ENCODE results near the gene SGF29.
"Not testable (repeated sequence)": the region's sequence is repeated elsewhere in the genome, so short reads cannot be mapped to it uniquely, and the experiment has no call there.

Gene SGF29

DNA sequence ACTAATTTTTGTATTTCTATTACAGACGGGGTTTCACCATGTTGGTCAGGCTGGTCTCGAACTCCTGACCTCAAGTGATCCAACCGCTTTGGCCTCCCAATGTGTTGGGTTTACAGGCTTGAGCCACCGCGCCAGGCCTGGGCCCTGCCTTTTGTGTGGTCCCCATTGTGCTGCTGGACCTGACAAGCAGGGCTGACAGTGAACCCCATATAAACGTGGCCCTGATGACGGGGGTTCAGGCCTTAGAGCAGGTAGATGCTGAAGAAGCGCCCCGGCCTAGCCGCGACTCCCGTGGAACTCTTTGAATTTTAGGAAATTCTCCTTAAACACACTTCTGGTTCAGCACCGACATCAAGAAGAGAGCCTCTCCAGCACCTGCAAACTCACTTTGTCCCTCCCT is 47.9 kb downstream of the SGF29 start:
- DNase-seq; H3K79me2 ChIP-seq (ENCODE audit: low read length); H4K20me1 ChIP-seq (ENCODE audit: insufficient read depth, low read length); H3K4me3 ChIP-seq (ENCODE audit: low read length); H3K4me1 ChIP-seq (ENCODE audit: low read length); H3K36me3 ChIP-seq (replicated peaks; ENCODE audit: insufficient read depth, low read length); H3K27ac ChIP-seq (ENCODE audit: low read length); H3F3A ChIP-seq (ENCODE audit: insufficient read depth, low read length); H3K9ac ChIP-seq (ENCODE audit: low read length); H3K9me3 ChIP-seq (replicated peaks; ENCODE audit: insufficient read depth, low read length); H3K4me2 ChIP-seq (ENCODE audit: low read depth, low read length); H3K9me2 ChIP-seq (replicated peaks; ENCODE audit: insufficient read depth, low read length); H3K27me3 ChIP-seq (replicated peaks; ENCODE audit: insufficient read depth, low read length); H2AFZ ChIP-seq (ENCODE audit: low read length): not testable (repeated sequence)

DNA sequence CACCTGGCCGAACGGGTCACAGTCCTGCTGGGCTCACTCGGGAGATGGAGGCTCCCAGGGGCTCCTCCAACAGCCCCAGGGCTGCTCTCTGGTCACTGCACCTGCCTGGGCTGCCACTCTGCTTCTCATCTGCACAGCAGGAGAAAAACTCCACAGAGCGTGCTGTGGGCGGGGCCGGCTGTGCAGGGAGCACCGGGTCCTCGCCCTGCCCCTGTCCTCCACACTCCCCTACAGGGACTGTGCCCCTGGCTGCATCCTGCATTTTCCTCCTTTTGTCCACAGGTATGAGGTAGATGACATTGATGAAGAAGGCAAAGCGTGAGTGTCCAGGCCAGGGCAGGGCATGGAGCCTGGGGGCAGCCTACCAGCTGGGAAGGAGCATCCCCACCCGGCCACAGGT is 48.3 kb downstream of the SGF29 start:
- not testable (repeated sequence) for H3K4me3 ChIP-seq (ENCODE audit: low read length); H3K9ac ChIP-seq (ENCODE audit: low read length); H4K20me1 ChIP-seq (ENCODE audit: insufficient read depth, low read length); H3K9me3 ChIP-seq (replicated peaks; ENCODE audit: insufficient read depth, low read length); H3K79me2 ChIP-seq (ENCODE audit: low read length); H3K27ac ChIP-seq (ENCODE audit: low read length); H3K27me3 ChIP-seq (replicated peaks; ENCODE audit: insufficient read depth, low read length); H3K9me2 ChIP-seq (replicated peaks; ENCODE audit: insufficient read depth, low read length); H3K36me3 ChIP-seq (replicated peaks; ENCODE audit: insufficient read depth, low read length); H3F3A ChIP-seq (ENCODE audit: insufficient read depth, low read length); H2AFZ ChIP-seq (ENCODE audit: low read length); H3K4me2 ChIP-seq (ENCODE audit: low read depth, low read length); DNase-seq; H3K4me1 ChIP-seq (ENCODE audit: low read length)

DNA sequence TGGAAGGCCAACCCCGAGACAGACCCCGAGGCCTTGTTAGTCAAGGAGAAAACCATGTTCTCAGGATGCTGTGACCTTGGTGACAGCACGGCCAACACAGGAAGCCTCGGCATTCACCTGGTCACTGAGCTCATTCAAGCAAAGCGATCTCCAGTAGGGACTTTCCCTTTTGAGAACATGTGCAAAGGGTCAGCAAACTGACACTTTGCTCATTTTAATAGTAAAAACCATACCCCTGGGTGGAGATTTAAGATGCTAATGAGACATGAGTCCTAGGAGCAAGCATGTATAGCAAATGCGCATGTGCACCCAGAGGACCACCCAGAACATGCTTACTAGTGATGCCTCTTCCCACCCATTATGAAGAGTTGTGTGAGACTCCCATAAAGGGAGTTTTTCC is 48.8 kb downstream of the SGF29 start:
- H3K4me3 ChIP-seq (ENCODE audit: low read length): no peak overlapping the region
- no peak overlapping the region for H3K4me2 ChIP-seq (ENCODE audit: low read depth, low read length)
- no peaks in the 10 kb centered on the region for H3K9me3 ChIP-seq (replicated peaks; ENCODE audit: insufficient read depth, low read length)
- H3K36me3 ChIP-seq (replicated peaks; ENCODE audit: insufficient read depth, low read length): no peaks in the 10 kb centered on the region
- no peaks in the 10 kb centered on the region for H3K9me2 ChIP-seq (replicated peaks; ENCODE audit: insufficient read depth, low read length)
- no peaks in the 10 kb centered on the region for H4K20me1 ChIP-seq (ENCODE audit: insufficient read depth, low read length)
- no peak for DNase-seq
- H3K9ac ChIP-seq (ENCODE audit: low read length): no peak overlapping the region
- no peaks in the 10 kb centered on the region for H3K4me1 ChIP-seq (ENCODE audit: low read length)
- H3K27me3 ChIP-seq (replicated peaks; ENCODE audit: insufficient read depth, low read length): no peaks in the 10 kb centered on the region
- H3K27ac ChIP-seq (ENCODE audit: low read length): no peak overlapping the region
- TF ChIP-seq EZH2phosphoT487 (IDR thresholded peaks at IDR 0.05; ENCODE audit: low read length): no peak
- no peaks in the 10 kb centered on the region for H3K79me2 ChIP-seq (ENCODE audit: low read length)
- H3F3A ChIP-seq (ENCODE audit: insufficient read depth, low read length): no peaks in the 10 kb centered on the region
- H2AFZ ChIP-seq (ENCODE audit: low read length): no peak overlapping the region

DNA sequence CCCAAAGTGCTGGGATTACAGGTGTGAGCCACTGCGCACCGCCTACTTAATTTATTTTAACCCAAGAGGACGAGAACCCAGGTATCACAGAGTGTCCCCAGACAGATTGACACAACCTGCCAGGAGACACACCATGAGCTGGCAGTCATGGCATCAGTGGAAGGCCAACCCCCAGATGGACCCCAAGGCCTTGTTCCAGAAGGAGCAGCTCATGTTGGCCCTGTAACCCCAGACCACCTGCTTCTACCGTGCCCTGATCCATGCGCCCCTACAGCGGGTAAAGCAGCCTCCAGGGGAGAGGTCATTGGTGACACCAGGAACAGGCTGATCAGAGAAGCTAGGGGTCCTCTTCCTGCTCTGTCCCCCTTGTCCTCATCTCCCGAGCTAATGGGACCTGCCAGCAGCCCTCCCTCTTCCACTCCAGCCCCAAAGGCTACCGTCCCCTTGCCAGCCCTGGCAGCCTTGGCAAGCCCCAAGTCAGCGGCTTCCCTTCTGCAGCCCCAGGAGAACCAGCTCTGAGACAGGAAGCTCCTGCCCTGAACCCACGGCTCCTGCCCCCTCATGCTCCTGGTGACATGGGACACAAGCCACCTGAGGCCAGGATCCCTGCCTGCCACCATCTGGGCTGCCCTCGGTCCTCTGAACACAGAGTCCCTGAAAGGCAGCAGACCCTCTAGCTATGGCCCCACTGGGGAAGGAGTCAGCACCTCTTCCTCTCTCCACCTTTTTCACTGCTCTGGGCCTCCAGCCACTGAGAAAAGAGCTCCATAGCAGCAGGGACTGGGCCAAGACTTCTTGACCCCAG is 49.9 kb downstream of the SGF29 start:
- Histone ChIP-seq H3K9me3 (replicated peaks; ENCODE audit: insufficient read depth, low read length) (no peaks in the 10 kb centered on the region), H3K9ac (ENCODE audit: low read length) (no peak overlapping the region), H3K27ac (ENCODE audit: low read length) (no peak overlapping the region), H3K27me3 (replicated peaks; ENCODE audit: insufficient read depth, low read length) (no peaks in the 10 kb centered on the region), H3K4me3 (ENCODE audit: low read length) (no peak overlapping the region), H3K36me3 (replicated peaks; ENCODE audit: insufficient read depth, low read length) (no peaks in the 10 kb centered on the region), H4K20me1 (ENCODE audit: insufficient read depth, low read length) (no peaks in the 10 kb centered on the region), H2AFZ (ENCODE audit: low read length) (no peak overlapping the region), H3F3A (ENCODE audit: insufficient read depth, low read length) (no peaks in the 10 kb centered on the region), H3K4me1 (ENCODE audit: low read length) (no peaks in the 10 kb centered on the region), H3K4me2 (ENCODE audit: low read depth, low read length) (no peak overlapping the region), H3K9me2 (replicated peaks; ENCODE audit: insufficient read depth, low read length) (no peaks in the 10 kb centered on the region), H3K79me2 (ENCODE audit: low read length) (no peaks in the 10 kb centered on the region)
- TF ChIP-seq, protein P1, sequence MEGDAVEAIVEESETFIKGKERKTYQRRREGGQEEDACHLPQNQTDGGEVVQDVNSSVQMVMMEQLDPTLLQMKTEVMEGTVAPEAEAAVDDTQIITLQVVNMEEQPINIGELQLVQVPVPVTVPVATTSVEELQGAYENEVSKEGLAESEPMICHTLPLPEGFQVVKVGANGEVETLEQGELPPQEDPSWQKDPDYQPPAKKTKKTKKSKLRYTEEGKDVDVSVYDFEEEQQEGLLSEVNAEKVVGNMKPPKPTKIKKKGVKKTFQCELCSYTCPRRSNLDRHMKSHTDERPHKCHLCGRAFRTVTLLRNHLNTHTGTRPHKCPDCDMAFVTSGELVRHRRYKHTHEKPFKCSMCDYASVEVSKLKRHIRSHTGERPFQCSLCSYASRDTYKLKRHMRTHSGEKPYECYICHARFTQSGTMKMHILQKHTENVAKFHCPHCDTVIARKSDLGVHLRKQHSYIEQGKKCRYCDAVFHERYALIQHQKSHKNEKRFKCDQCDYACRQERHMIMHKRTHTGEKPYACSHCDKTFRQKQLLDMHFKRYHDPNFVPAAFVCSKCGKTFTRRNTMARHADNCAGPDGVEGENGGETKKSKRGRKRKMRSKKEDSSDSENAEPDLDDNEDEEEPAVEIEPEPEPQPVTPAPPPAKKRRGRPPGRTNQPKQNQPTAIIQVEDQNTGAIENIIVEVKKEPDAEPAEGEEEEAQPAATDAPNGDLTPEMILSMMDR (IDR thresholded peaks at IDR 0.05; ENCODE audit: low read length): no peak
- TF ChIP-seq EZH2phosphoT487 (IDR thresholded peaks at IDR 0.05; ENCODE audit: low read length) (no peak), EZH2 (optimal IDR thresholded peaks at IDR 0.05; ENCODE audit: low read depth, low read length) (no peak)
- DNase-seq: no peak

DNA sequence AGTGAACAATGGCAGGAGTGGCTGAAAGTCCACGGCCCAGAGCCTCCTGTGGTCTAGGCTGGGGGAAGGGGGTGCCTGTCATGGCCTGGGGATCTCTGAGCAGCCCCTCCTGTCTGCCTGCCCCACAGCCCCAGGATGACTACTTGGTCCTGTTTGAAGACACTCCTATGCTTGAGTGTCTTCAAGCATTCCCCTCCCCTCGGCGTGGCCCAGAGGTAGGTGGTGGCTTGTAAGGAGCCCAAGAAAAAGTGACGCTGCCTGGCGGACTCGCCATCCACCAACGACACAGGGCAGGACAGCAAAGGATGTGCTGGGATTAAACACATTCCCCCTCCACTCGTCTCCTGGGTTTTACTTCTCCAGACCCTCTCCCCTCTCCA is 50.5 kb downstream of the SGF29 start:
- H3K9ac ChIP-seq (ENCODE audit: low read length): no peak overlapping the region
- TF ChIP-seq EZH2phosphoT487 (IDR thresholded peaks at IDR 0.05; ENCODE audit: low read length) (no peak), EZH2 (optimal IDR thresholded peaks at IDR 0.05; ENCODE audit: low read depth, low read length) (no peak)
- TF ChIP-seq, protein P1 (IDR thresholded peaks at IDR 0.05; ENCODE audit: low read length): no peak
- no peaks in the 10 kb centered on the region for H3K9me3 ChIP-seq (replicated peaks; ENCODE audit: insufficient read depth, low read length)
- H3K36me3 ChIP-seq (replicated peaks; ENCODE audit: insufficient read depth, low read length): no peaks in the 10 kb centered on the region
- no peaks in the 10 kb centered on the region for H3K79me2 ChIP-seq (ENCODE audit: low read length)
- no peaks in the 10 kb centered on the region for H4K20me1 ChIP-seq (ENCODE audit: insufficient read depth, low read length)
- H3K9me2 ChIP-seq (replicated peaks; ENCODE audit: insufficient read depth, low read length): no peaks in the 10 kb centered on the region
- H3K4me1 ChIP-seq (ENCODE audit: low read length): no peaks in the 10 kb centered on the region
- H2AFZ ChIP-seq (ENCODE audit: low read length): no peak overlapping the region
- DNase-seq: no peak
- no peaks in the 10 kb centered on the region for H3K27me3 ChIP-seq (replicated peaks; ENCODE audit: insufficient read depth, low read length)
- H3K4me3 ChIP-seq (ENCODE audit: low read length): no peak overlapping the region
- H3K27ac ChIP-seq (ENCODE audit: low read length): no peak overlapping the region
- no peaks in the 10 kb centered on the region for H3F3A ChIP-seq (ENCODE audit: insufficient read depth, low read length)
- no peak overlapping the region for H3K4me2 ChIP-seq (ENCODE audit: low read depth, low read length)
